Activated B cell treated with CpG ODN at 0.5 μM for 24 hours (primary cell): ENCODE results near the gene TCL1B. TPM values are rescaled to one million over a fixed set of nuclear protein-coding genes. Genes with fewer than 3 reads are reported as not detected.
A peak's percentile ranks its signal among the peaks of the same experiment; 100 is the strongest.
"Not testable (repeated sequence)": the region's sequence is repeated elsewhere in the genome, so short reads cannot be mapped to it uniquely, and the experiment has no call there.

Experiments used
- ATAC-seq: fragments of 200-7000 bp; cut with Tn5 transposase; one replicate; pipeline ENCODE4 v1.10.0; 2021; ENCODE audit warnings: low read depth, mild to moderate bottlenecking, moderate library complexity
- CTCF ChIA-PET: fragments of 350-600 bp; sonication (Branson Sonifier 250); formaldehyde crosslinking; loops from one replicate; lab custom pipeline; 2021; ENCODE audit warnings: antibody characterized with exemption; lab: Charles Lee
- POLR2A ChIA-PET: fragments of 350-600 bp; sonication (Branson Sonifier 250); formaldehyde crosslinking; loops from one replicate; lab custom pipeline; 2021; ENCODE audit warnings: antibody characterized with exemption; lab: Charles Lee
- DNase-seq: peaks from one replicate; pipeline ENCODE4 v3.0.0; 2022
- H3K27ac Mint-ChIP-seq: one replicate; pipeline ENCODE4 v1.8.0; 2020; ENCODE audit warnings: mixed read lengths
- H3K27me3 Mint-ChIP-seq: one replicate; pipeline ENCODE4 v1.8.0; 2021; ENCODE audit warnings: mixed read lengths
- H3K36me3 Mint-ChIP-seq: one replicate; pipeline ENCODE4 v1.8.0; 2021; ENCODE audit warnings: low read depth, mixed read lengths
- H3K4me1 Mint-ChIP-seq: one replicate; pipeline ENCODE4 v1.8.0; 2021; ENCODE audit warnings: mixed read lengths
- H3K4me3 Mint-ChIP-seq: one replicate; pipeline ENCODE4 v1.8.0; 2020; ENCODE audit warnings: mild to moderate bottlenecking, mixed read lengths
- H3K9me3 Mint-ChIP-seq: one replicate; pipeline ENCODE4 v1.8.0; 2020; ENCODE audit warnings: mixed read lengths
- CTCF ChIP-seq: fragments of 200-600 bp; IDR thresholded peaks from one replicate; pipeline ENCODE4 v1.8.0; 2022; ENCODE audit warnings: antibody characterized with exemption, mild to moderate bottlenecking
- intact Hi-C: fragments of 100-400 bp; cut with micrococcal nuclease; formaldehyde crosslinking; loops from one replicate; pipeline ENCODE4 v1.15.1; 2024
- total RNA-seq: library from RNA; stranded (reverse); gene quantifications from 2 replicates; pipeline ENCODE4 v1.2.3, GENCODE V29; 2022

The TCL1B gene
- total RNA-seq, 1 donor from 2014 or later = 1.2 TPM

GRCh38 chr14:95662376-95663186 lies 23.6 kb upstream of the TCL1B start:
- DNase-seq = no peak
- Mint-ChIP-seq H3K9me3 (no peaks in the 10 kb centered on the region), H3K27ac (peak overlapping the region; percentile 90), H3K4me1 (peaks cover 92% of the 10 kb centered on the region), H3K36me3 (no peaks in the 10 kb centered on the region), H3K4me3 (peak overlapping the region; percentile 45), H3K27me3 (peaks cover 29% of the 10 kb centered on the region)
- intact Hi-C loops = loop anchor here (1.0 to 5.0 kb wide), 4 partner anchors 10 to 85 kb away; no protein-coding TSS in a partner anchor
- CTCF ChIA-PET = interaction anchor here (2.0 to 5.3 kb wide), 2 partner anchors 21 to 112 kb away, joined by 4 to 26 read pairs; no protein-coding TSS in a partner anchor
- no peak for TF ChIP-seq CTCF
- POLR2A ChIA-PET = interaction anchor here (0.6 to 7.2 kb wide), 5 partner anchors 35 to 106 kb away, joined by 3 to 68 read pairs (median 5); partner anchors contain the start of gene TCL1A
- peak; percentile 16 for ATAC-seq

GRCh38 chr14:95663226-95663797 lies 22.9 kb upstream of the TCL1B start:
- TF ChIP-seq CTCF = no peak
- intact Hi-C loops = loop anchor here (5.0 kb wide), 3 partner anchors 34 to 86 kb away; no protein-coding TSS in a partner anchor

GRCh38 chr14:95664066-95664465 lies 22.2 kb upstream of the TCL1B start:
- DNase-seq = no peak
- H3K9me3 Mint-ChIP-seq = no peaks in the 10 kb centered on the region
- intact Hi-C loops = loop anchor here (1.0 to 5.0 kb wide), 6 partner anchors 17 to 87 kb away; no protein-coding TSS in a partner anchor

More at GRCh38 chr14:95663226-95663797, 22.9 kb upstream of the TCL1B start:
- ChIA-PET POLR2A (interaction anchor here (0.6 to 7.2 kb wide), 5 partner anchors 34 to 107 kb away, joined by 3 to 68 read pairs (median 5); partner anchors contain the start of gene TCL1A), CTCF (interaction anchor here (2.0 to 5.3 kb wide), 2 partner anchors 20 to 111 kb away, joined by 4 to 26 read pairs; no protein-coding TSS in a partner anchor)
- no peaks in the 10 kb centered on the region for H3K9me3 Mint-ChIP-seq
- DNase-seq (no peak), ATAC-seq (no peak)
- H3K27me3 Mint-ChIP-seq = peaks cover 34% of the 10 kb centered on the region
- peaks cover 91% of the 10 kb centered on the region for H3K4me1 Mint-ChIP-seq
- H3K27ac Mint-ChIP-seq = peak overlapping the region; percentile 90
- H3K36me3 Mint-ChIP-seq = no peaks in the 10 kb centered on the region
- peak overlapping the region; percentile 45 for H3K4me3 Mint-ChIP-seq

GRCh38 chr14:95664546-95664945 lies 21.7 kb upstream of the TCL1B start:
- peak overlapping the region; percentile 54 for H3K4me3 Mint-ChIP-seq
- H3K9me3 Mint-ChIP-seq = no peaks in the 10 kb centered on the region
- ATAC-seq (peak; percentile 48), DNase-seq (peak; percentile 25)
- peaks cover 92% of the 10 kb centered on the region for H3K4me1 Mint-ChIP-seq
- peak overlapping the region; percentile 90 for H3K27ac Mint-ChIP-seq
- peaks cover 29% of the 10 kb centered on the region for H3K27me3 Mint-ChIP-seq
- CTCF ChIA-PET = interaction anchor here (0.9 to 5.3 kb wide), 3 partner anchors 33 to 110 kb away, joined by 3 to 26 read pairs (median 4); no protein-coding TSS in a partner anchor
- intact Hi-C loops = loop anchor here (1.0 to 5.0 kb wide), 6 partner anchors 16 to 87 kb away; no protein-coding TSS in a partner anchor
- TF ChIP-seq CTCF = no peak
- POLR2A ChIA-PET = interaction anchor here (0.6 to 7.2 kb wide), 8 partner anchors 13 to 148 kb away, joined by 3 to 68 read pairs (median 4); partner anchors contain the start of gene SYNE3
- no peaks in the 10 kb centered on the region for H3K36me3 Mint-ChIP-seq

More at GRCh38 chr14:95664066-95664465, 22.2 kb upstream of the TCL1B start:
- peak overlapping the region; percentile 54 for H3K4me3 Mint-ChIP-seq
- POLR2A ChIA-PET = interaction anchor here (1.2 to 7.2 kb wide), 4 partner anchors 16 to 51 kb away, joined by 3 to 68 read pairs (median 10); no protein-coding TSS in a partner anchor
- H3K4me1 Mint-ChIP-seq = peaks cover 92% of the 10 kb centered on the region
- H3K27ac Mint-ChIP-seq = peak overlapping the region; percentile 90
- H3K36me3 Mint-ChIP-seq = no peaks in the 10 kb centered on the region
- ATAC-seq = no peak
- TF ChIP-seq CTCF = no peak
- CTCF ChIA-PET = interaction anchor here (0.9 to 5.3 kb wide), 3 partner anchors 34 to 110 kb away, joined by 3 to 26 read pairs (median 4); no protein-coding TSS in a partner anchor
- peaks cover 28% of the 10 kb centered on the region for H3K27me3 Mint-ChIP-seq

GRCh38 chr14:95665530-95665929 lies 20.7 kb upstream of the TCL1B start:
- Mint-ChIP-seq H3K27me3 (peaks cover 34% of the 10 kb centered on the region), H3K27ac (peak overlapping the region; percentile 90), H3K4me1 (peaks cover 93% of the 10 kb centered on the region), H3K4me3 (peak overlapping the region; percentile 16)
- CTCF ChIA-PET = interaction anchor here (0.8 to 5.3 kb wide), 5 partner anchors 46 to 109 kb away, joined by 3 to 26 read pairs (median 4); no protein-coding TSS in a partner anchor
- intact Hi-C loops = loop anchor here (2.0 kb wide), 2 partner anchors 15 to 41 kb away; no protein-coding TSS in a partner anchor
- not testable (repeated sequence) for H3K9me3 Mint-ChIP-seq, ATAC-seq, H3K36me3 Mint-ChIP-seq, DNase-seq
- POLR2A ChIA-PET = interaction anchor here (0.7 to 7.2 kb wide), 9 partner anchors 14 to 109 kb away, joined by 3 to 68 read pairs (median 7); no protein-coding TSS in a partner anchor
